T-helper 1 cell treated with Interleukin-12 subunit alpha and Interleukin-12 subunit beta and Interleukin-4 antibody, amounts not matched to agents 30 μg/mL and 1 μg/mL, for 36 hours (primary cell): ENCODE measurements around the gene AKT3.

Experiments
- H3K27ac Mint-ChIP-seq: one replicate; pipeline ENCODE4 v1.8.0; 2021; ENCODE audit warnings: mild to moderate bottlenecking, mixed read lengths
- H3K27me3 Mint-ChIP-seq: one replicate; pipeline ENCODE4 v1.8.0; 2021; ENCODE audit warnings: low read depth, mixed read lengths
- H3K36me3 Mint-ChIP-seq: one replicate; pipeline ENCODE4 v1.8.0; 2021; ENCODE audit warnings: low read depth, mixed read lengths
- H3K4me1 Mint-ChIP-seq: one replicate; pipeline ENCODE4 v1.8.0; 2021; ENCODE audit warnings: low read depth, mixed read lengths
- H3K4me3 Mint-ChIP-seq: one replicate; pipeline ENCODE4 v1.8.0; 2021; ENCODE audit warnings: mild to moderate bottlenecking, moderate library complexity, mixed read lengths
- H3K9me3 Mint-ChIP-seq: one replicate; pipeline ENCODE4 v1.8.0; 2021; ENCODE audit warnings: mixed read lengths

Gene AKT3

DNA sequence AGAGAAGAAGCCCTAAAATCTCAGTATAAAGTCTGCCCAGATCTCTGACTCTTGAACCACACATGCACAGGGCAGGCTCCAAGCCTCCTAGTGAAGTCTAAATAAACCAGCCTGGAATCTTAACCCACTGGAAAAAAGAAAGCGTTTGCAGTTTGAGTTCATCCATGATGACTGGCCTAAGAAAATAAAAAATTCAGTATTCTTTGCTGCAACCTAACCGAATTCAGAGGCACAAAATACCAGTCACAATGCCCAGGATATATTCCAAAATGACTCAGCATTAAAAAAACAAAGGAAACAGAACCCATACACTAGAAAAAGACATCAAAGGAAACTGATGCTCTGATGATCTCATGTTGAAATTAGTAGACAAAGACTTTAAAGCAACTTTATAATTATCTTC lies 325.0 kb downstream of the AKT3 start:
- H3K27me3 Mint-ChIP-seq: no peaks in the 10 kb centered on the region
- H3K4me3 Mint-ChIP-seq: no peak overlapping the region
- peaks cover 10% of the 10 kb centered on the region for H3K36me3 Mint-ChIP-seq
- peaks cover 6% of the 10 kb centered on the region for H3K4me1 Mint-ChIP-seq
- H3K27ac Mint-ChIP-seq: no peak overlapping the region
- H3K9me3 Mint-ChIP-seq: peaks cover 11% of the 10 kb centered on the region

DNA sequence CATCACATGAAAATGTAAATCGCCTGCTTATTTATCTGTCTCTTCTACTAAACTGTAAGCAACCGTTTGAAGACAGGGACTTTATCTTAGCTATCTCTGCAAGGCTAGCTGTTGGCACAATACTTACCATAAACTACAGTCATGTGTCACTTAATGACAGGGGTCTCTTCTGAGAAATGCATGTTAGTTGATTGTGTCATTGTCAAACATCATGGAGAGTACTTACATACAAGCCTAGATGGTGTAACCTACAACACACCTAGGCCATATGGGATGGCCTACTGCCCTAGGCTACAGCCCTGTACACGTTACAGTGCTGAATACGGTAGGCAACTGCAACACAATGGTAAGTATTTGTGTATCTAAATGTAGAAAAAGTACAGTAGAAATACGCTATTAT lies 326.3 kb downstream of the AKT3 start:
- no peaks in the 10 kb centered on the region for H3K27me3 Mint-ChIP-seq
- H3K4me3 Mint-ChIP-seq: no peak overlapping the region
- peaks cover 5% of the 10 kb centered on the region for H3K9me3 Mint-ChIP-seq
- H3K27ac Mint-ChIP-seq: no peak overlapping the region
- peaks cover 6% of the 10 kb centered on the region for H3K4me1 Mint-ChIP-seq
- H3K36me3 Mint-ChIP-seq: peaks cover 5% of the 10 kb centered on the region

DNA sequence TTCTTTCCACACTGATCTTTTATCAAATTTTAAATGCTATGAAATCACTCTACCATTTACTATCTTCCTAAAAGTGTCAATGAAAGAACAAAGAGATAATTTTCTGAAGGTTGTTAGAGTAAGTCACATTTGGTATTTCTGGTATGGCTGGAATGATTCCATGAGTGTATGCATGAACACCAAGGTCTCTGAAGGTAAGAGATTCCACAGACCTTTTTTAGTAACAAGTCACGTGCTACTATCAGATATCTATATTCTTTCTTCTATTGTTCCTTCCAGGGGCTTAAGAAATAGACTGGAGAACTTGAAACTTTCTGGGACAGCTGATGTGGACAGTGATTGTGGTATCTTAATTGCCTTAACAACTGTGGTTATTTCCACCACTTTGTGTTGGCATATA lies 329.2 kb downstream of the AKT3 start:
- peaks cover 7% of the 10 kb centered on the region for H3K9me3 Mint-ChIP-seq
- no peak overlapping the region for H3K4me3 Mint-ChIP-seq
- H3K27me3 Mint-ChIP-seq: no peaks in the 10 kb centered on the region
- H3K36me3 Mint-ChIP-seq: peaks cover 2% of the 10 kb centered on the region
- H3K4me1 Mint-ChIP-seq: peaks cover 6% of the 10 kb centered on the region
- no peak overlapping the region for H3K27ac Mint-ChIP-seq

DNA sequence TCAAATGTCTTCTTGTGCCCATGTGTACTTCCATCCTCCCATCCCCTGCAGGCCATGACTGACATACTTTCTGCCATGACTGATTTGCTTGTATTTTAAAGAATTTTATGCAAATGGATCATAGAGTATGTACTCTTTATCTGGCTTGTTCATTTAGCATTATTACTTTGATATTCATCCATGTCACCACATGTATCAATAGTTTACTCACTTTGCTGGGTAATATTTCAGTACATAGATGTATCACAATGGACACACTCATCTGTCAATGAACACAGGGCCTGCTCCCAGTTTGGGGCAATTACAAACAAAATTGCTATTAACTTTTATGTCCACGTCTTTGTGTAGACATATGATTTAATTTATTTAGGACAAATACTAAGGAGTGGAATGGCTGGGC lies 335.1 kb downstream of the AKT3 start:
- H3K36me3 Mint-ChIP-seq: peaks cover 7% of the 10 kb centered on the region
- no peaks in the 10 kb centered on the region for H3K27me3 Mint-ChIP-seq
- H3K4me1 Mint-ChIP-seq: no peaks in the 10 kb centered on the region
- no peak overlapping the region for H3K27ac Mint-ChIP-seq
- H3K4me3 Mint-ChIP-seq: no peak overlapping the region
- H3K9me3 Mint-ChIP-seq: peaks cover 7% of the 10 kb centered on the region

DNA sequence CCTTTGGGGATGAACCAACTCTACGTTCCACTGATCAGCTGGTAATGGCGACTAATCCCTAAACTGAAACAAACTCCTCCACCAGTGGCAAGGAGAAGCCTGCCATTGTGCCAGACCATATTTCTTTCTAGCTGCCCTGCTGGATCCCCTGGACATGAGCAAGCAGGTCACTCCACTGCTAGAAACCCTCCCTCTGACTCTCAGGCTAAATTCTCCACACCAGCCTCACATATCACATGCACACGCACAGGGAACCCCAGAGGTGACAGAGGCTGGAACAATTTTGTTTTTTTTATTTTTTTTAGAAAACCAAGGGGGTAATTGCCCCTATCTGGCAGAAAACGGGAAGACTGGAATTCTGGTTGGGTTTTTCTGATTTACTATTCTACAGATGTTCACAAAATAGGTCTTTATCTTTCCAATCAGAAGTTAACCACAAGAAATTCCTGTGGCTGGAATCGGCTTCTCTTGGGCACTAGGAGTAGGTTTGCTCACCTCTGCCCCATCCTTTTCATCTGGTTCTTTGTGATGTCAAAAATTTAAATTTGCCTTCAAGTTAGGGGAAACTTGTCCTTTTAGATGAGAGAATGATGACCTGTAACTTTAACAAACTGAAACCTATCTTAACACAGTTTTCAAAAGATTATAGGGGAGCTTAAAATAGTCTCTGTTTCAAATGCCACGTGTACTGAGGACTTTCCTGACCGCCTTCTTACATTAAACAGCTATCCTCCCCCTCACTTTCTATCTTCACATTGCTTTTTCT lies 336.1 kb downstream of the AKT3 start:
- H3K4me1 Mint-ChIP-seq: no peaks in the 10 kb centered on the region
- no peak overlapping the region for H3K27ac Mint-ChIP-seq
- H3K4me3 Mint-ChIP-seq: no peak overlapping the region
- H3K27me3 Mint-ChIP-seq: no peaks in the 10 kb centered on the region
- H3K9me3 Mint-ChIP-seq: peaks cover 7% of the 10 kb centered on the region
- peaks cover 7% of the 10 kb centered on the region for H3K36me3 Mint-ChIP-seq

DNA sequence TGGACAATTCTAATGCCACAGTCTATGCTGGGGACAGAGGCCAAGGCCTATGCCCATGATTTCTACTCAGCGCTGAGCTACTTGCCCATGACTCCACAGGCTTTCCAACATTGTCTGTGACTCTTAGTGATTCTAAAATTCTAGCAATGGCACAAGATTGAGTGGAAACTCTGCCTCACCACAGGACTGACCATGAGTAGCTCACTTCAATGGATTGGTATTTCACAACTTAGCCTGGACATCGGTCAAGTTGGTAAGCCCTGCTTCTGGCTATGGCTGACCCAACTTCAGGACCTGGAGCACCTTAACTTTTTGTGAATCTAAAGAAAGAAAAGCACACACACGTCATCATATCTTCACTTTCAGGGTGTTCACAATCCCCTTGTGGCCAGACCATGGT lies 339.1 kb downstream of the AKT3 start:
- no peak overlapping the region for H3K4me3 Mint-ChIP-seq
- no peaks in the 10 kb centered on the region for H3K4me1 Mint-ChIP-seq
- no peak overlapping the region for H3K27ac Mint-ChIP-seq
- H3K36me3 Mint-ChIP-seq: peaks cover 5% of the 10 kb centered on the region
- no peaks in the 10 kb centered on the region for H3K27me3 Mint-ChIP-seq
- no peaks in the 10 kb centered on the region for H3K9me3 Mint-ChIP-seq

DNA sequence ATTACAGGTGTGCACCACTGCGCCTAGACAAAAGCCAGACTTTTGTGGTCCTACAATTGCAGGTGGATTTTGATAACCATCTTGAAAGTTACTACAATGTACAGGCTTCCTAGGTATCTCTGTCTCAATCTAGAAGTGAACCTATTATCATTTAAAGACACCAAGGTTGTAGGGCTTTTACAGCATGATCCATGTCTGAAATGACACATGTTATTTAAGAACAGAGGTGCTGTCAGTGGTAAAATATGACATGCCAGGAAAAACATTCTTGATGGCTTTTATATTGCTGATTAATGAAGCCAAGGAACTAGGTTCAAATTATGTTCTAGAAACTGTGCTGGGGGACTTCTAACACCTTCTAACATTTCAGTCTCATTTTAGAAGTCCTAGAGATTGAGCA lies 341.1 kb downstream of the AKT3 start:
- Mint-ChIP-seq H3K4me1 (no peaks in the 10 kb centered on the region), H3K4me3 (no peak overlapping the region), H3K9me3 (no peaks in the 10 kb centered on the region), H3K27ac (no peak overlapping the region), H3K36me3 (peaks cover 5% of the 10 kb centered on the region), H3K27me3 (no peaks in the 10 kb centered on the region)

DNA sequence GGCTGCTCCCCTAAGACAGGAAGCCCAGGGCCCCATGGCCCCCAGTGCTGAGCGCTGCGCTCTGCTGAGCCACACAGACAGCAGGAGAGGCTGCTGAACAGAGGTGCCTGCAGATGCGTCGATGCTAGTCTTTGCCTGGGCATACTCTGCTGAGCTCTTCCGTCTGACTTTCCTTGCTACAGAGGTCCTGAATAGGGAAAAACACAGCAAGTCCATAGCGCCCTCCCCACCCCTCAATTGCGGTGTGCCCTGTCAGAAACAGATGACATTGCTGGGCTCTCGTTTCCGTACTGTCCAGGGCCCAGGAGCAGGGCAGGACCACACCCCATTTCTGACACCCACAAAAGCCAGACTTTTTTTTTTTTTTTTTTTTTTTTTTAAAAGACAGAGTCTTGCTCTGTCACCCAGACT lies 341.7 kb downstream of the AKT3 start:
- peaks cover 5% of the 10 kb centered on the region for H3K36me3 Mint-ChIP-seq
- H3K9me3 Mint-ChIP-seq: no peaks in the 10 kb centered on the region
- H3K27me3 Mint-ChIP-seq: no peaks in the 10 kb centered on the region
- no peaks in the 10 kb centered on the region for H3K4me1 Mint-ChIP-seq
- H3K27ac Mint-ChIP-seq: no peak overlapping the region
- no peak overlapping the region for H3K4me3 Mint-ChIP-seq

DNA sequence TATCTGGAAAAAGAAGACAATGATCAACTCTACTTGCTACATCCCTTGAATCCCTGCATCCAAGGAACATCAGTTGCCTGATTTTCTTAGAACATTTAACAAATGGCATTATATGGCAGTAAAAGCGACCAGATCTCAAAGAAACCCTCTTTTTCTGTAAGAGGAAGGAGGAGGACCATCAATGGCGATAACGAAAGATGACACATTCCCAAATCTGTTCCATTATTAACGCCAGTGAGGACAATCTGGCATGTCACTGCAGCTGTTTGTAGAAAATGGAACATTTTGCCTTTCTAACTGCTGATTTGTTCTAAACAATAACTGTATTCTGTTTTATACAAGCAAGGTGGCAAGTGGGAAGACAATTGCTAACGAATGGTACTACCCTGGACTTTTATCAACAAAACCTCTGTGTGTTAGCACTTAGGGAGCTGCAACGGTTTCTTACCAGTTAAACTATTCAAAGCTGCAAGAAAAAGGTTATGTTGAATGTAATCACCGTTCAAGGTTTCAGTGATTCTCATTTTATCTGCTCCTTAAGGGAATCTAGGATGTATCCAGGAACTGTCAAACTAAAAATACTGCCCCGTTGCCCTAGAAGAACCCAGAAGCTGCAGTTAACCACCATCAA lies 342.3 kb downstream of the AKT3 start:
- Mint-ChIP-seq H3K36me3 (peaks cover 8% of the 10 kb centered on the region), H3K4me3 (no peak overlapping the region), H3K27me3 (no peaks in the 10 kb centered on the region), H3K9me3 (no peaks in the 10 kb centered on the region), H3K4me1 (no peaks in the 10 kb centered on the region), H3K27ac (no peak overlapping the region)

DNA sequence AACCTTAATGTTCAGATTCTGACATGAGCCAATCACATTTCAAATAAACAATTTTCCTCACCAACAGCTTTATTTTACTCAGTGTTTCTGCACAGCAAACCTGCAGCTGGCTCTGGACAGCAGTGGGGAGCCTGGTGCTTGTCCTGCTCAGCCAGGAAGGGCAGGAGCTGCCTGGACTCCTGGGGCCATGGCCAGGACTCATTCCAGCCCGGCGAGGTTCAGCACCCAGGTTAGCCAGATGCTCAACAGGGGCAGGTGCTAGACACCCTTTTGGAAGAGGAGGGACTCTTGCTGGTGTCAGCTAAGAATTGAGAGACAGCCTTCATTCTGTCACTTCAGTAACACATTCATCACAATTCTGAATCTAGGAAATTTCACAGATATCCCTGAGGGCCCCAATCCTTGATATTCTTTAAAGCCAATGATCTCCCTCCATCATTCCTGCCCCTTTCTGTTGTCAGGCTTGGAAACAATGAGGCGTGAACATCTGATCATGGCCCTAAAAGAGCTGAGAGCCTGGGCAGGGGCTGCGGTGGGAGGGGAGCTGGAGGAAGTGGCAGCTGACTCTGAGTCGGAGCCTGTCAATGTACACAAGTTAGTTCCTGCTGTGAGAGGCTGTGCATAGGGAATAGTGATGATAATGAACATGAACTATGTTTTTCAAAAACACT lies 342.9 kb downstream of the AKT3 start:
- Mint-ChIP-seq H3K27me3 (no peaks in the 10 kb centered on the region), H3K9me3 (no peaks in the 10 kb centered on the region), H3K27ac (no peak overlapping the region), H3K4me3 (no peak overlapping the region), H3K4me1 (peaks cover 1% of the 10 kb centered on the region), H3K36me3 (peaks cover 8% of the 10 kb centered on the region)

DNA sequence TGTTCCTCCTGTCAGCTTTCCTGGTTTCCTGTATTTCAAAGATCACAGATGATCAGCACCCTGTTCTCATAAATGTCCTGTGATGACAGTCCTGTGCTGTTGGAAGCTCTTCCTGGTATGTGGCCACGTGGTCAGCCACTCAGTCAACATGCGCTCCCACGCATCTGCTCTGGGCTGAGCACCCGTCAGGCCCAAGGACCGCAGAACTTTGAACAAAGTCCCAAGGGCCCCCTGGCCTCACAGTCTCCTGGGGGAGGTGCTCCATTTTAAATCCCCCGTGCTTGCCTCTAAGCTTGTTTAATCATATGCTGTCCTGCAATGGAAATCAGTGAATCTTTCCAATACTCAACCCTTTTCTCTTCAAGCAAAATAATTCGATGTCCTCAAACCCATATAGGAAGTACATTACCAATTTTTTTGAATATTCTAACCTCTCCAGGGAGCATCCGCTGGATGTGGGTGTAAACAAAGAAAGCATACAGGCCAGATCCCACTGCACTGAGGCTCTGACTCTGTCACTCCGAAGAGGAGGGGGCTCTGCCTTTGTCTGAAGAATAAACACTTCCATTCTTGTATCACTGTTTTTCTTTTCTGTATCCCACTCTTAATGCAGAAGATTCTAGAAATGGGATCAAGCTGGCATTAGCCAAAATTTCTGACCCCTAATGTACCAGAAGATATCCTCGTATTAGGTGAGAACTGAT lies 343.9 kb downstream of the AKT3 start:
- peaks cover 8% of the 10 kb centered on the region for H3K36me3 Mint-ChIP-seq
- no peaks in the 10 kb centered on the region for H3K27me3 Mint-ChIP-seq
- peaks cover 1% of the 10 kb centered on the region for H3K4me1 Mint-ChIP-seq
- H3K4me3 Mint-ChIP-seq: no peak overlapping the region
- no peak overlapping the region for H3K27ac Mint-ChIP-seq
- no peaks in the 10 kb centered on the region for H3K9me3 Mint-ChIP-seq

DNA sequence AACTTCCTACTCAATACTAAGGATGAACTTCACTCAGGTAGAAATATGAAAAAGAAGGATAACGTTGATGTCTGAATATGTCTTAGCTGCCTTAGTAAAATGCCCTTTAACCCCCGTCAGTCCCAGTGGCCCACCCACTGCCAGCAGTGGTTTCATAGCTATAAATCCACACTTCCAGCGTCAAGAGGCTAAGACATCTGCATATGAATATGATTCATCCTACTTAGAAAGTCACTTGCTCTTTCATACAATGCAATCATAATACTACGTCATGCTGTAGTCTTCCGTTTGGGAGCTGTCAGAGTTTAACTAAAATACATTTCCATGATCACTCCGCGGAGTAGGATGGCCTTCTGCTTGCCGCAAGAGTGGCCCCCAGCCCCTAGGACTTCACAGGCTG lies 346.9 kb downstream of the AKT3 start:
- no peak overlapping the region for H3K4me3 Mint-ChIP-seq
- no peaks in the 10 kb centered on the region for H3K27me3 Mint-ChIP-seq
- H3K9me3 Mint-ChIP-seq: no peaks in the 10 kb centered on the region
- no peak overlapping the region for H3K27ac Mint-ChIP-seq
- H3K36me3 Mint-ChIP-seq: peaks cover 4% of the 10 kb centered on the region
- peaks cover 1% of the 10 kb centered on the region for H3K4me1 Mint-ChIP-seq

DNA sequence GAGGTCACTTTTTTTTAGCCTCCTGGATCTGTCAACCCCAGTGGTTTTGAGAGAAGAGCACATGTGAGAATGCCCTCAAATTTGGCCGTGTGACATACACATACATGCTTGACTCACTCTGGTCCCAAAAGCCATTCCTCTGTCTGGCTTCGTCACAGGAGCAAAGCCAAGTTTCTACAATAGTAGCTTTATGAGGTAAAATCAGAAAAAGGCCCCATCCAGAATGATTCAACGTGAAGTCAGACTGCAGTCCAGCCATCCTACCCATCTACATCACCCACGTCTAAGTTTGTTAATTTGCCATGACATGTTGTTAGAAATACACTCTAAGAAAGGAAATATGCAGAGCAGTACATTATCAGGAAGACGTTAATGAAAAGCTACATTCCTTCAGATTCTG lies 349.0 kb downstream of the AKT3 start:
- Mint-ChIP-seq H3K27me3 (no peaks in the 10 kb centered on the region), H3K9me3 (no peaks in the 10 kb centered on the region), H3K4me3 (no peak overlapping the region), H3K4me1 (peaks cover 2% of the 10 kb centered on the region), H3K27ac (no peak overlapping the region), H3K36me3 (peaks cover 4% of the 10 kb centered on the region)

DNA sequence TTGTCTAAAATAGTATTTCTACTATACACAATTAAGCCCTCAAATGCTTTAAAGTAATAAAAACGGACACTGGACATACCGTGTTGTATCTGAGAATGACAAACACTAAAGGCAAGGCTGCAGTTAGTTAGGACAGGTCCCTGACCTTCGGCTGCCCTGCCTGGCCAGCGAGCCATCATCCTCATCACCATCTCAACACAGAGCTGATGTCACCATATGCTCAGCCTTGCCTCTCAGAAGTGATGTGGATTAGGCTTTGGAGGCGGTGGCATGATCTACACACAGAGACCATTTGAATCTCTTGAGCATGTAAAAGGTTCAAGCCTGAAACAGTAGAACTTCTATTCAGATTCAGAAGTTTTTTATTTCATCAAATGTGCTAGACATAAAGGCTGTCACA lies 349.5 kb downstream of the AKT3 start:
- H3K27ac Mint-ChIP-seq: no peak overlapping the region
- no peaks in the 10 kb centered on the region for H3K27me3 Mint-ChIP-seq
- peaks cover 4% of the 10 kb centered on the region for H3K36me3 Mint-ChIP-seq
- H3K4me1 Mint-ChIP-seq: peaks cover 4% of the 10 kb centered on the region
- no peaks in the 10 kb centered on the region for H3K9me3 Mint-ChIP-seq
- H3K4me3 Mint-ChIP-seq: no peak overlapping the region

DNA sequence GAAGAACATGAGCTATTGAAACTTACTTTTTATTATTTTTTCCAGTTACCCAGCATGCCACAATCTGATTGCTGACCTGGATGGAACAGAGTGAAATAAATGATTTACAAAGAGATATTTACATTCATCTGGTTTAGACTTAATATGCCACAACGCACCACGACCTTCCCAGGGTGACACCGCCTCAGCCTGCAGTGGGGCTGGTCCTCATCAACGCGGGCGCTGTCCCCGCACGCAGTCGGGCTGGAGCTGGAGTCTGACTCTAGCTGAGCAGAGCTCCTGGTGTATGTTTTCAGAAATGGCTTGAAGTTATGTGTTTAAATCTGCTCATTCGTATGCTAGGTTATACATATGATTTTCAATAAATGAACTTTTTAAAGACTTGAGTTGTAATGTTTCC lies 350.3 kb downstream of the AKT3 start:
- peaks cover 4% of the 10 kb centered on the region for H3K36me3 Mint-ChIP-seq
- H3K27ac Mint-ChIP-seq: no peak overlapping the region

More for the DNA sequence above, 350.3 kb downstream of the AKT3 start:
- Mint-ChIP-seq H3K9me3 (no peaks in the 10 kb centered on the region), H3K4me1 (peaks cover 4% of the 10 kb centered on the region), H3K27me3 (no peaks in the 10 kb centered on the region), H3K4me3 (no peak overlapping the region)
